ENCODE measurements around the gene MAN1B1.

The MAN1B1 gene

GRCh38 chr9:137088121-137088520, 1.3 kb downstream of the MAN1B1 start:
- no peak for DNase-seq

DNA sequence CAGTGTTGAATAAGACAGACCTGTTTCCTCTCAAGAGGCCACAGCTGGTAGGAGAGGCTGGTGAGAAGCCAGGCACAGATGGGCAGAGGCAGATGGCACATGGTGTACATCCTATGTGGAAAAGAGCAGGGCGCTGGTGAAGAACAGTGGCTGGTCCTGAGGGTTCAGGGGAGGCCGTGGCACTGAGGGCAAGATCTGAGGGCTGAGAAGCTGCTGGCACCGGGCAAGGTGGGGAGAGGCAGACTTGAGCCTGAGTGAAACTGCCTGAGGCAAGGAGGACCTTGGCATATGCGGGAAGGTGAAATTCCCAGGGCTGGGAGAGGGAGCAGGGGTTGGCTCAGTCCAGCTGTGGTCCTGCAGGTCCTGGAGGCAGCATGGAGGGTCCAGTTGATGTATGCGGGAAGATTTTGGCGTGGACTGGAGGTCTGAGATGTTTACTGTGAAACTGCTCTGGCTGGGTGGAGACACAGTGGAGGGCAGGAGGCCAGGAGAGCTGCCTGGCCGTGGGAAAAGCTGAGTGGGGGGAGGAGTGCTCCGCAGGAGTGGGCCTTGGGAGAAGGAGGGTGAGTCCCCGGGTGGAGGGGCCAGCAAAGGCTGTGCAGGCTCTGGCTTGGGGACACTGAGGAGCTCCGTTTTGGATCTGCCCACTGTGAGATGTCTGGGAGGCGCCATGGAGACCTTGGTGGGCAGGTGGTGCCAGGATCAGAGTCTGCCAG, 2.6 kb downstream of the MAN1B1 start:
- DNase-seq: no peak

DNA sequence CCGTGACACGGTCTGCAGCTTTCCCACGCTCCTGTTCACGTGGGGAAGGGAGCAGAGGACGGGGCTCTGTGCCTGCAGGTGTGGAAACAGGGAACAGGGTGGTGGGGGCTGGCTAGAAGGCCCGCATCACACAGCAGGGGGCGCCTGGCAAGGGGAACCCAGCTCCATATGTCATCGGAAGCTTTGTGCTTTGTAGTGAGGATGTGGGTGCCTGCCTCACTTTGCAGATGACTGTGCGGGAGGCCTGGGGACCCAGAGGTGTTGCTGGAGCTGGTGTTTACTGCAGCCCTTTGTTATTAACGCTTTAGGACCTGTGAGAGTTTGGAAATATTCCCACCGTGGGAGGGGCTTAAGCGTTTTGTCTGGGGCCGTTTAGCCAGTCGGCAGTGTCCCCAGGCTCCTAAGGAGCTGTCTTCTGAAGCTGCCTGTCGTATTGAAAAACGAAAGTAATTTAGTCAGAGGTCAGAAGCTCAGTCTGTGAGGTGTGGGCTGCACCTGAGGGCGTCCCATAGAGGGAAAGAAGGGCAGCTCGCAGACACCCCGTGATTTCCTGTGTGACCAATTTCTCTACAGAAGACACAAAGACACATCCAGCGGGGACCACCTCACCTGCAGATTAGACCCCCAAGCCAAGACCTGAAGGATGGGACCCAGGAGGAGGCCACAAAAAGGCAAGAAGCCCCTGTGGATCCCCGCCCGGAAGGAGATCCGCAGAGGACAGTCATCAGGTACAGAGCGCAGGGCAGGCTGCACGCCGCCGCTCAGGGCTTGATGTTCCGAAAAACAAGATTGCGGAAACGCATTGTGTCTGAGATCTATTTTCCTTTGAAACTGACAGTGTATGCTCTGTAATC, 9.1 kb downstream of the MAN1B1 start:
- DNase-seq: no peak

GRCh38 chr9:137096785-137097546, 10.2 kb downstream of the MAN1B1 start:
- DNase-seq: no peak

GRCh38 chr9:137097761-137098462, 11.1 kb downstream of the MAN1B1 start:
- no peak for DNase-seq

DNA sequence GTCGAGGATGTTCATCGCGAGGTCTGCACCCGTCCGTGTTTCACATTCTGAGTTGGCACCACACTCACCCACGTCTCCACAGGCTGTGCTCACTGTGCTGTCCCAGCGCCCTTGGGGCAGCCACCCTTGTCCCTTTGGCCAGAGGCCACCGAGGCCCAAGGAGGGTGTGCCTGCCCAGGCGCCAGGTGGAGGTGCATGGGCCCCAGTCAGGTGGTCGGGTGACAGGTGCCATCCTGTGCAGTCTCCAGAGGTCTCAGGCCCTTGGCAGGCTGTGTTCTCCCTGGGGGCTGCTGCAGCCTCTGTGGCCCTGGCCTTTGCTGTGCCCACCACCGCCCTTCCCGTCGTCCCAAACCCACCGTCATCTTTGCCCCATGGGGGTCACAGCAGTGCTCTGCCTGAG, 12.4 kb downstream of the MAN1B1 start:
- DNase-seq: no peak

DNA sequence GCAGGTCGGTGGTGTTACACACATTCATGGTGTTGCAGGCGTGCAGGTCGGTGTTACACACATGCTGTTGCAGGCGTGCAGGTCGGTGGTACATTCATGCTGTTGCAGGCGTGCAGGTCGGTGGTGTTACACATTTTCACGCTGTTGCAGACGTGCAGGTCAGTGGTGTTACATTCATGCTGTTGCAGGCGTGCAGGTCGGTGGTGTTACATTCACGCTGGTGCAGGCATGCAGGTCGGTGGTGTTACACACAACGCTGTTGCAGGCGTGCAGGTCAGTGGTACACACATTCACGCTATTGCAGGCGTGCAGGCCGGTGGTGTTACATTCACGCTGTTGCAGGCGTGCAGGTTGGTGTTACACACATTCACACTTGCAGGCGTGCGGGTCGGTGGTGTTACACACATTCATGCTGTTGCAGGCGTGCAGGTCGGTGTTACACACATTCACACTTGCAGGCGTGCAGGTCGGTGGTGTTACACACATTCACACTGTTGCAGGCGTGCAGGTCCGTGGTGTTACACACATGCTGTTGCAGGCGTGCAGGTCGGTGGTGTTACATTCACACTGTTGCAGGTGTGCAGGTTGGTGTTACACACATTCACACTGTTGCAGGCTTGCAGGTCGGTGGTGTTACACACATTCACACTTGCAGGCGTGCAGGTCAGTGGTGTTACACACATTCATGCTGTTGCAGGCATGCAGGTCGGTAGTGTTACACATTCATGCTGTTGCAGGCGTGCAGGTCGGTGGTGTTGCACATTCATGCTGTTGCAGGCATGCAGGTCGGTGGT, 16.6 kb downstream of the MAN1B1 start:
- DNase-seq: no peak

GRCh38 chr9:137105814-137106661, 19.3 kb downstream of the MAN1B1 start:
- DNase-seq: no peak

- no peak for DNase-seq
Measured at GRCh38 chr9:137106662-137107250, 20.0 kb downstream of the MAN1B1 start.

DNA sequence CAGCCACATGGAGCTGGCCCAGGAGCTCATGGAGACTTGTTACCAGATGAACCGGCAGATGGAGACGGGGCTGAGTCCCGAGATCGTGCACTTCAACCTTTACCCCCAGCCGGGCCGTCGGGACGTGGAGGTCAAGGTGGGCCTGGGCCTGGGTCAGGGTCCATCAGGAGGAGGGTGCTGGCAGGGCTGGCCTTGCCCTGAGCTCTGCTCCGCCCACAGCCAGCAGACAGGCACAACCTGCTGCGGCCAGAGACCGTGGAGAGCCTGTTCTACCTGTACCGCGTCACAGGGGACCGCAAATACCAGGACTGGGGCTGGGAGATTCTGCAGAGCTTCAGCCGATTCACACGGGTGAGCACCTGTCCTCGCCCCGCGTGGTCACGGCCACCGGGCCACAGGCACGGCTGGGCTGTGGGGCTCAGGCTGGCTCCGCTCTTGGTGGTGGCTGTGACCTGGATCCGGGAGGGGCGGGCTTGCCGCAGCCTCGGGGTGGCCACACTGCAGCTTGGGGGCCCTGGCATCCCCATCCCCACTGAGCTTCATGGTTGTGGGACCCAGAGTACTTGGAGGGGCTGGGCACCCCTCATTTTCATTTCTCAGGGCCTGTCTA, 20.6 kb downstream of the MAN1B1 start:
- DNase-seq: no peak

DNA sequence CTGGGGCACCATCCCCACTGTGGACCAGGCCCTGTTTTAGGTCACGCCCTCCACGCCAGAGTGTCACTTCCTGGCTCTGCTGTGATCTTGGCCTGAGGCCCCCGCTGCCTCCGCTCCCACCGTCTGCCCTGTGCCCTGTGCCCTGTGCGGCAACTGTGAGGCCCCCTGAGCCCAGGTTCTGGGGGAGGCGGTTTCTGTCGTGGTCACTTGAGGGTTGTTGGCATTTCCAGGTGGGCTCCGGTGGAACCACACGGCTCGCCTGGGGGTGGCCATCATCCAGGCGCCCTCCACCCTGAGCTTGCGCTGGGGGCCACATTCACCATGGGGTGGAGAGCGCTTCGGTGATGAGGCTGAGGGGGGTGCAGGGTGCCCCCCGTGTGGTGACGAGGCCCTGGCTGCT, 21.2 kb downstream of the MAN1B1 start:
- DNase-seq: no peak

DNA sequence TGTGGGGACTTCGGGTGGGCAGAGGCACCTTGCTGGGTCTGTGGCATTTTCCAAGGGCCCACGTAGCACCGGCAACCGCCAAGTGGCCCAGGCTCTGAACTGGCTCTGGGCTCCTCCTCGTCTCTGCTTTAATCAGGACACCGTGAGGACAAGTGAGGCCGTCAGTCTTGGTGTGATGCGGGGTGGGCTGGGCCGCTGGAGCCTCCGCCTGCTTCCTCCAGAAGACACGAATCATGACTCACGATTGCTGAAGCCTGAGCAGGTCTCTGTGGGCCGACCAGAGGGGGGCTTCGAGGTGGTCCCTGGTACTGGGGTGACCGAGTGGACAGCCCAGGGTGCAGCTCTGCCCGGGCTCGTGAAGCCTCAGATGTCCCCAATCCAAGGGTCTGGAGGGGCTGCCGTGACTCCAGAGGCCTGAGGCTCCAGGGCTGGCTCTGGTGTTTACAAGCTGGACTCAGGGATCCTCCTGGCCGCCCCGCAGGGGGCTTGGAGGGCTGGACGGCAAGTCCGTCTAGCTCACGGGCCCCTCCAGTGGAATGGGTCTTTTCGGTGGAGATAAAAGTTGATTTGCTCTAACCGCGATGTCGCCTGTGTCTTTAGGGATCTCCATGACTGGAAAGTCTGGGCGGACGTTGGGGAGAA, 21.9 kb downstream of the MAN1B1 start:
- no peak for DNase-seq

GRCh38 chr9:137109250-137110146, 22.7 kb downstream of the MAN1B1 start:
- no peak for DNase-seq

- no peak for DNase-seq
Measured at GRCh38 chr9:137110147-137110910, 23.5 kb downstream of the MAN1B1 start.

- no peak for DNase-seq
Measured at GRCh38 chr9:137110911-137111787, 24.4 kb downstream of the MAN1B1 start.

DNA sequence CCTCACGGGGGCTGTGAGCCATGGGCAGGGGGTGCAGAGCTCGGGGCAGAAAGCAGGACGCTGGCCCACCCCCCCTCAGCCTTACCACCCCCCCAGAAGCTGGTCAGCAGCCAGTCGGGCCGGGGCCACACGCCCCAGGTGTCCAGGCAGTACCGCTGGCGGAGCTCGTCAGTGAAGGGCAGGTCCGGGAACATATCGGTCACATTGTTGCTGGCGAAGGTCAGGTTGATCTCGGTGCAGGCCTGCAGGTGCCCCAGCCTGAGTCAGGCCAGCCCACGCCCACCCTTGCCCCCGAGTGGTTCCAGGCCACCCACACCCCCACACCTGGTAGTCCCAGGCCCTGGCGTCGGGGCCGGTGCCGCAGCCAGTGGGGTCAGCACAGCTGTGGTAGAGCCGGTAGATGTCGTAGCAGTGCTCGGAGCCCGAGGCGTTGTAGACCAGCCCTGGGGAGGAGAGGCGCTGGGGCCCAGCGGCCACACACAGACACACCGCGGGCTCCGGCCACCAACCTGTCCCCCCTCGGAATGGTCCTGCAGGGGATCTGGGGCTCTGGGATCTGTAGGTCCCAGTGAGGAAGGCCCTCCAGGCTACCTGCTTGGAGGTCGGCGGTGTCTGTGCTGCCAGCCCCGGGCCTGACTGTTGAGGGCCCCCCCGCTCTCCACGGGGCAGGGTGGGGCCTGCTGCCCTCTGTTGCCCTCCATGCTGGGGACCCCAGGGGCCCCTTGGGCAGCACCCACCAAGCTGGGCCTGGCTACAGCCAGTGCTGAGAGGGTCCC, 25.2 kb downstream of the MAN1B1 start:
- DNase-seq: no peak

All from midbrain (tissue), 1 donor.